GM23338 (cell line): ENCODE measurements around the gene SGO2. TPM values are rescaled to one million over a fixed set of nuclear protein-coding genes. Genes with fewer than 3 reads are reported as not detected.

ENCODE experiments used
- ATAC-seq: fragments of 200-7000 bp; cut with Tn5 transposase; 3 replicates; pipeline ENCODE4 v1.9.1; 2020
- DNase-seq: peaks from one replicate; pipeline ENCODE4 v3.0.0-alpha.2; 2015; ENCODE audit warnings: low spot score
- H2AFZ ChIP-seq: fragments of 200-600 bp; sonication (generic); 2 replicates; pipeline ENCODE4 v1.8.0; 2016; ENCODE audit warnings: antibody characterized with exemption, mild to moderate bottlenecking, moderate library complexity
- H3F3A ChIP-seq: fragments of 200-600 bp; sonication (generic); replicated peaks from 2 replicates; pipeline ENCODE4 v1.8.0; 2017; ENCODE audit warnings: antibody characterized with exemption, mixed run types, low read depth
- H3K27ac ChIP-seq: fragments of 200-600 bp; sonication (generic); 2 replicates; pipeline ENCODE4 v1.6.1; 2016; ENCODE audit warnings: low read depth
- H3K27me3 ChIP-seq: fragments of 200-600 bp; sonication (generic); 2 replicates; pipeline ENCODE4 v1.8.0; 2016; ENCODE audit warnings: mild to moderate bottlenecking, mixed run types, moderate library complexity; ENCODE audit not compliant: insufficient read depth
- H3K36me3 ChIP-seq: fragments of 200-600 bp; sonication (generic); 2 replicates; pipeline ENCODE4 v1.8.0; 2016; ENCODE audit warnings: mild to moderate bottlenecking; ENCODE audit not compliant: insufficient read depth
- H3K4me1 ChIP-seq: fragments of 200-600 bp; sonication (generic); 2 replicates; pipeline ENCODE4 v1.8.0; 2016; ENCODE audit warnings: mild to moderate bottlenecking, moderate library complexity; ENCODE audit not compliant: insufficient read depth
- H3K4me2 ChIP-seq: fragments of 200-600 bp; sonication (generic); 2 replicates; pipeline ENCODE4 v1.7.1; 2017; ENCODE audit warnings: mixed run types
- H3K4me3 ChIP-seq: fragments of 200-600 bp; sonication (generic); 2 replicates; pipeline ENCODE4 v1.6.1; 2016; ENCODE audit warnings: mixed run types
- H3K79me2 ChIP-seq: fragments of 200-600 bp; sonication (generic); replicated peaks from 2 replicates; pipeline ENCODE4 v1.8.0; 2017; ENCODE audit warnings: mild to moderate bottlenecking; ENCODE audit not compliant: insufficient read depth
- H3K9me2 ChIP-seq: fragments of 200-600 bp; sonication (generic); 2 replicates; pipeline ENCODE4 v1.8.0; 2017; ENCODE audit not compliant: insufficient read depth
- H4K20me1 ChIP-seq: fragments of 200-600 bp; sonication (generic); replicated peaks from 2 replicates; pipeline ENCODE4 v1.8.0; 2017; ENCODE audit warnings: mild to moderate bottlenecking; ENCODE audit not compliant: insufficient read depth
- H3K27ac Mint-ChIP-seq: 2 replicates; pipeline ENCODE4 v1.8.0; 2020; ENCODE audit warnings: inconsistent platforms, mild to moderate bottlenecking, moderate library complexity, mixed read lengths
- H3K27me3 Mint-ChIP-seq: 3 replicates; pipeline ENCODE4 v1.8.0; 2022; ENCODE audit warnings: low read depth, mild to moderate bottlenecking, moderate library complexity, mixed read lengths, inconsistent platforms; ENCODE audit not compliant: insufficient read depth, poor library complexity
- H3K36me3 Mint-ChIP-seq: 3 replicates; pipeline ENCODE4 v1.8.0; 2021; ENCODE audit warnings: low read depth, mild to moderate bottlenecking, inconsistent platforms, moderate library complexity, mixed read lengths
- H3K4me1 Mint-ChIP-seq: 3 replicates; pipeline ENCODE4 v1.8.0; 2020; ENCODE audit warnings: mild to moderate bottlenecking, inconsistent platforms, mixed read lengths
- H3K4me3 Mint-ChIP-seq: 3 replicates; pipeline ENCODE4 v1.8.0; 2021; ENCODE audit warnings: moderate library complexity, mild to moderate bottlenecking, inconsistent platforms, mixed read lengths
- H3K9me3 Mint-ChIP-seq: 3 replicates; pipeline ENCODE4 v1.8.0; 2020; ENCODE audit warnings: moderate library complexity, mild to moderate bottlenecking, inconsistent platforms, mixed read lengths
- EZH2 ChIP-seq: fragments of 200-600 bp; sonication (generic); IDR thresholded peaks from one replicate; pipeline ENCODE4 v1.8.0; 2017; ENCODE audit warnings: antibody characterized with exemption, mild to moderate bottlenecking, low read depth; ENCODE audit not compliant: unreplicated experiment
- JUNB ChIP-seq: IDR thresholded peaks from one replicate; pipeline ENCODE4 v1.6.1; 2016; ENCODE audit warnings: antibody characterized with exemption; ENCODE audit not compliant: unreplicated experiment
- NANOG ChIP-seq: IDR thresholded peaks from 2 replicates; pipeline ENCODE4 v1.6.1; 2016; ENCODE audit warnings: antibody characterized with exemption, borderline replicate concordance
- REST ChIP-seq: IDR thresholded peaks from one replicate; pipeline ENCODE4 v1.6.1; 2018; ENCODE audit warnings: antibody characterized with exemption; ENCODE audit not compliant: unreplicated experiment
- STAT1 ChIP-seq: IDR thresholded peaks from one replicate; pipeline ENCODE4 v1.6.1; 2016; ENCODE audit warnings: antibody characterized with exemption; ENCODE audit not compliant: unreplicated experiment
- ZNF114 ChIP-seq: fragments of 250-450 bp; sonication (Bioruptor Pico); IDR thresholded peaks from 2 replicates; pipeline ENCODE4 v1.5.0; 2020; ENCODE audit warnings: mild to moderate bottlenecking, moderate library complexity
- ZNF331 ChIP-seq: fragments of 250-450 bp; sonication (Bioruptor Pico); IDR thresholded peaks from 2 replicates; pipeline ENCODE4 v1.5.0; 2020; ENCODE audit warnings: low read depth, mild to moderate bottlenecking, moderate library complexity
- polyA plus RNA-seq: library from polyadenylated mRNA; unstranded; fragments of >200 nt; fragmentation: Nextera tagmentation; extraction: Ambion mirVana; gene quantifications from 2 replicates; pipeline ENCODE4 v1.2.1, GENCODE V29; 2016
- total RNA-seq: library from RNA; depleted of rRNA; stranded (reverse); fragments of >200 nt; shearing (Covaris generic); gene quantifications from 2 replicates; pipeline ENCODE4 v1.2.3, GENCODE V29; 2014
- TF ChIP-seq, protein P1 (sequence below), 2 experiments: fragments of 200-600 bp in 1 of 2; sonication (generic) in 1 of 2; conservative IDR thresholded peaks; 2 replicates each; pipeline versions ENCODE4 v1.5.1 to v1.6.1; 2016 to 2017; ENCODE audit warnings: antibody characterized with exemption in 2 of 2, low read depth in 2 of 2, mild to moderate bottlenecking in 2 of 2, moderate library complexity in 1 of 2

SGO2 gene
- total and polyA plus RNA-seq, 2 experiments from 2014 or later = 32.6 to 47.7 TPM

DNA sequence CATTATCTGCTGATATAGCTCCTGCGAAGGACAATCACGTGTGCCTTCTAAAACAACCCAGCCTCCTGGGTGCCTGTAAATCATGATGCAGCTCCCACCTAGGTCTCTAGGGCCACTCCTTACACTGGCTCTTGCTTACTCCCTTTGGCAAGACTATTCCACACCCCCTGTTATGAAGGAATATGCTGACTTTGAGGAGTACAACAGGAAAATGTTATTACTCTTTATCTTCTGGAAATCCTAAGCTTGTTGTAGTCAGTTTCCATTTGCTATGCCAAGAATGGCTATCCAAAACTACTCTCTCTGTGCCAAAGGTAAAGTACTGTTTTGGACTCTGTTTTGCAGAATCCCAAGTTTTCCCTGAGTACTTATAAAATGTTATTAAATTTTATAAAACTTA, 7.7 kb downstream of the SGO2 start:
- no peaks in the 10 kb centered on the region for H3K9me2 ChIP-seq
- no peaks in the 10 kb centered on the region for H3K4me1 ChIP-seq
- peaks cover 21% of the 10 kb centered on the region for H3K79me2 ChIP-seq
- DNase-seq = no peak
- no peak for TF ChIP-seq EZH2
- TF ChIP-seq REST = no peak
- no peak for TF ChIP-seq JUNB
- no peak overlapping the region for H3K4me3 ChIP-seq
- H2AFZ ChIP-seq = no peak overlapping the region
- H3F3A ChIP-seq = no peaks in the 10 kb centered on the region
- H3K4me2 ChIP-seq = no peak overlapping the region
- no peak overlapping the region for H3K27ac ChIP-seq
- Mint-ChIP-seq H3K27me3 (no peaks in the 10 kb centered on the region), H3K9me3 (no peaks in the 10 kb centered on the region), H3K4me3 (no peak overlapping the region), H3K4me1 (no peaks in the 10 kb centered on the region; the same call in 2 of the 3 replicates), H3K36me3 (peaks cover 4% of the 10 kb centered on the region; the same call in 1 of the 3 replicates), H3K27ac (no peak overlapping the region)
- no peak for ATAC-seq
- H4K20me1 ChIP-seq = peaks cover 3% of the 10 kb centered on the region
- peaks cover 15% of the 10 kb centered on the region for H3K36me3 ChIP-seq
- no peaks in the 10 kb centered on the region for H3K27me3 ChIP-seq

DNA sequence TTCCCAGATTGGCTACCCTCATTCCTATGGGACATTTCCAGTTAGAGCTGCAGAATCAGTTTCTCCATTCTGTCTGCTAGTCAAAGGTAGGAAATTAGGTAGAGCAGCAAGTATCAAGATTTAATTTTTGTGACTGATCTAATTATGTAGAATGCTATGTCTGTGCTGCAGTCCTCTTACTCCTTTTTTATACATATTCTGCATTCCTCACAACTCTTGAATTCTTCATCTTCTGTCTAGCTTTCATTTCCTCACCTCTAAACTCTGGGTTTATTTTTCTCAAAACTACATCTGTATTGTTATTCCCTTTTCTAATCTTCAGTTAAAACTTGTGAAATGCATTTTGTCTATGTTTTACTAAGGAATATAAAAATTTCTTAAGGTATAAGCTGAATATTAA, 8.6 kb downstream of the SGO2 start:
- peaks cover 6% of the 10 kb centered on the region; the same call in 2 of the 3 replicates for H3K36me3 Mint-ChIP-seq
- H3K4me3 Mint-ChIP-seq = no peak overlapping the region
- no peak overlapping the region for H3K27ac ChIP-seq
- H3F3A ChIP-seq = no peaks in the 10 kb centered on the region
- no peak overlapping the region for H3K4me2 ChIP-seq
- H3K9me3 Mint-ChIP-seq = no peaks in the 10 kb centered on the region
- peaks cover 15% of the 10 kb centered on the region for H3K36me3 ChIP-seq
- no peaks in the 10 kb centered on the region for H3K9me2 ChIP-seq
- H3K4me1 Mint-ChIP-seq = no peaks in the 10 kb centered on the region; the same call in 2 of the 3 replicates
- H3K79me2 ChIP-seq = peaks cover 13% of the 10 kb centered on the region
- no peak overlapping the region for H3K4me3 ChIP-seq
- H2AFZ ChIP-seq = no peak overlapping the region
- H3K27me3 Mint-ChIP-seq = no peaks in the 10 kb centered on the region
- ATAC-seq (no peak), DNase-seq (no peak)
- H3K27ac Mint-ChIP-seq = no peak overlapping the region
- no peaks in the 10 kb centered on the region for H3K27me3 ChIP-seq
- no peaks in the 10 kb centered on the region for H3K4me1 ChIP-seq
- peaks cover 3% of the 10 kb centered on the region for H4K20me1 ChIP-seq
- TF ChIP-seq ZNF114 (CRISPR knock-in tag) = no peak
- no peak for TF ChIP-seq ZNF331 (CRISPR knock-in tag)
- no peak for TF ChIP-seq NANOG
- TF ChIP-seq STAT1 = no peak
- TF ChIP-seq REST = no peak
- TF ChIP-seq, protein P1, sequence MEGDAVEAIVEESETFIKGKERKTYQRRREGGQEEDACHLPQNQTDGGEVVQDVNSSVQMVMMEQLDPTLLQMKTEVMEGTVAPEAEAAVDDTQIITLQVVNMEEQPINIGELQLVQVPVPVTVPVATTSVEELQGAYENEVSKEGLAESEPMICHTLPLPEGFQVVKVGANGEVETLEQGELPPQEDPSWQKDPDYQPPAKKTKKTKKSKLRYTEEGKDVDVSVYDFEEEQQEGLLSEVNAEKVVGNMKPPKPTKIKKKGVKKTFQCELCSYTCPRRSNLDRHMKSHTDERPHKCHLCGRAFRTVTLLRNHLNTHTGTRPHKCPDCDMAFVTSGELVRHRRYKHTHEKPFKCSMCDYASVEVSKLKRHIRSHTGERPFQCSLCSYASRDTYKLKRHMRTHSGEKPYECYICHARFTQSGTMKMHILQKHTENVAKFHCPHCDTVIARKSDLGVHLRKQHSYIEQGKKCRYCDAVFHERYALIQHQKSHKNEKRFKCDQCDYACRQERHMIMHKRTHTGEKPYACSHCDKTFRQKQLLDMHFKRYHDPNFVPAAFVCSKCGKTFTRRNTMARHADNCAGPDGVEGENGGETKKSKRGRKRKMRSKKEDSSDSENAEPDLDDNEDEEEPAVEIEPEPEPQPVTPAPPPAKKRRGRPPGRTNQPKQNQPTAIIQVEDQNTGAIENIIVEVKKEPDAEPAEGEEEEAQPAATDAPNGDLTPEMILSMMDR (conservative IDR thresholded peaks at IDR 0.05; ENCODE audit: low read depth in 2 of 2) = no peak
- no peak for TF ChIP-seq EZH2
- TF ChIP-seq JUNB = no peak
